Measurements from ENCODE around the gene GOLPH3. TPM values are rescaled to one million over a fixed set of nuclear protein-coding genes. Genes with fewer than 3 reads are reported as not detected.
"Not testable (repeated sequence)": the region's sequence is repeated elsewhere in the genome, so short reads cannot be mapped to it uniquely, and the experiment has no call there.

The GOLPH3 gene
- total RNA-seq, 2 donors from 2014 or later: 59.1 to 61.9 TPM

DNA sequence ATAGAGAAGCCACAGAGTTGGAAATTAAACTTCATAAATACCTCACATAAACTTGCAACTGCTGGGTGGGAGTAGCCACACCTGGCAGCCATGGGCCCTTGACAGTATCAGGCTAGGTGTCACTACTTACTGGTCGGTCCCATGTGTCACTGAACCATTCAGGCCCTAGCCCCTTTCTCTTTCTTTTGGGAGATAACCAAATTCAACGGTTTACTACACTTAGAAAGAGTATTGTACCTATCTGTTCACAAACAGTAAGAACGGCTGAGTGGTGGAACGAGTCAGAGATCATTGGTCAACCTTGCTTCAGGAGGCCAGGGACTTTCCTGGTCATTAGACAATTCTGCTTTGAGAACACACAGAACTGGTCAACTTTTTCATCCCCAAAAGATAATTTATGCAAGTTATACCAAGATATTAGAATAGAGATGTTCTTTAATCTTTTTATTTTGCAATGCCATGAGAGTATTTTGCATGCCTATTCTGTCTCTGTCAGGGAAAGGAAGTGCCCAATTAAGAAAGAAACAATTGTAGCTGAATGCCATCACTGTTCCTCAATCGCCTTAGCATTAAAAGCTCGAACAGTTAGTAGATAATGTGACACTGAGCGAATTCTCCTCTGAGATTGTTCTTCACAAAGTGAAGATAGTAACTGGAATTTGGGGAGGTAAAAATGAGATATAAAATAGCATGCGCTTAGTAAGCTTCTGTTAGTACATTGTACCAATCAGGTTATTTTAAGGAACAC, 50.9 kb downstream of the GOLPH3 start:
- no peaks in the 10 kb centered on the region for H3K9me3 ChIP-seq (ENCODE audit: control insufficient read depth, low read length, poor library complexity, severe bottlenecking)
- no peaks in the 10 kb centered on the region for H3K27me3 Mint-ChIP-seq
- DNase-seq (no peak), ATAC-seq (no peak)
- no peak overlapping the region for H3K27ac Mint-ChIP-seq
- peaks cover 5% of the 10 kb centered on the region for H3K36me3 Mint-ChIP-seq (ENCODE audit: low read depth)
- H3K4me1 Mint-ChIP-seq: peaks cover 9% of the 10 kb centered on the region
- H3K4me3 Mint-ChIP-seq: no peak overlapping the region

DNA sequence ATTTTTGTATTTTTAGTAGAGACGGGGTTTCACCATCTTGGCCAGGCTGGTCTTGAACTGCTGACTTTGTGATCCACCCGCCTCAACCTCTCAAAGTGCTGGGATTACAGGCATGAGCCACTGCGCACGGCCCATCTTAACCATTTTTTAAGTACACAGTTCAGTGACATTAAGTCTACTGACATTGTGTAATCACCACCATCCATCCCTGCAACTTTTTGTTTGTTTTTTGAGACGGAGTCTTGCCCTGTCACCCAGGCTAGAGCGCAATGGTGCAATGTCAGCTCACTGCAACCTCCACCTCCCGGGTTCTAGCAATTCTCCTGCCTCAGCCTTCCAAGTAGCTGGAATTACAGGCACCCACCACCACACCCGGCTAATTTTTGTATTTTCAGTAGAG, 55.2 kb downstream of the GOLPH3 start:
- not testable (repeated sequence) for H3K36me3 Mint-ChIP-seq (ENCODE audit: low read depth); ATAC-seq; H3K27me3 Mint-ChIP-seq; H3K9me3 ChIP-seq (ENCODE audit: control insufficient read depth, low read length, poor library complexity, severe bottlenecking); DNase-seq; H3K4me3 Mint-ChIP-seq
- Mint-ChIP-seq H3K4me1 (peaks cover 25% of the 10 kb centered on the region), H3K27ac (peak overlapping the region; percentile 27)

DNA sequence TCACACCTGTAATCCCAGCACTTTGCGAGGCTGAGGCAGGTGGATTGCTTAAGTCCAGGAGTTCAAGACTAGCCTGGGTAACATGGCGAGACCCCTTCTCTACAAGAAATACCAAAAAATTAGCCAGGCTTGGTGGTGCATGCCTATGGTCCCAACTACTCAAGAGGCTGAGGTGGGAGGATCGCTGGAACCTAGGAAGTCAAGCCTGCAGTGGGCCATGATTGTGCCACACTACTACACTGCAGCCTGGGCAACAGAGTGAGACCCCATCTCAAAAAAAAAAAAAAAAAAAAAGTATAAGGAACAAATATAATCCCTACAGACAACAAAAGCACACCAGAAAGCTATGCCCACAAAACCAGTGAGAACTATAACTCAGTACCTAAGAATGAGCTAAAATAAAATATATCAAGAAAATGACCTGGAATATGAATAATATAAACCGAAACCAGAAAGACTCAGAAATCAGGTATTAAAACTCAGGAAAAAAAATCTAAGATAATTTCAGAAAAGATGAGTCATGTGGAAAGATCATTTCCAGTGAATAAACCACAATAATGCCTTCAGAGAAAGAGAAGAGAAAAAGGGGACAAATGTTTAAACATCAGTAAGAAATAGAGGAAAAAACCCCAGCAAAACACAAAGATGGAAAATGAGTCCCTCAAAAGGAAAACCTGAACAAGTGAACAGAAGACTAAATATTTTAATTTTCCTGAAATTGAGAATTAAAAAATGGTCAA, 57.4 kb downstream of the GOLPH3 start:
- no peak overlapping the region for H3K4me3 Mint-ChIP-seq
- no peak for DNase-seq
- no peaks in the 10 kb centered on the region for H3K27me3 Mint-ChIP-seq
- peaks cover 22% of the 10 kb centered on the region for H3K4me1 Mint-ChIP-seq
- no peaks in the 10 kb centered on the region for H3K9me3 ChIP-seq (ENCODE audit: control insufficient read depth, low read length, poor library complexity, severe bottlenecking)
- ATAC-seq: no peak
- peaks cover 10% of the 10 kb centered on the region for H3K36me3 Mint-ChIP-seq (ENCODE audit: low read depth)
- H3K27ac Mint-ChIP-seq: peak overlapping the region; percentile 74

DNA sequence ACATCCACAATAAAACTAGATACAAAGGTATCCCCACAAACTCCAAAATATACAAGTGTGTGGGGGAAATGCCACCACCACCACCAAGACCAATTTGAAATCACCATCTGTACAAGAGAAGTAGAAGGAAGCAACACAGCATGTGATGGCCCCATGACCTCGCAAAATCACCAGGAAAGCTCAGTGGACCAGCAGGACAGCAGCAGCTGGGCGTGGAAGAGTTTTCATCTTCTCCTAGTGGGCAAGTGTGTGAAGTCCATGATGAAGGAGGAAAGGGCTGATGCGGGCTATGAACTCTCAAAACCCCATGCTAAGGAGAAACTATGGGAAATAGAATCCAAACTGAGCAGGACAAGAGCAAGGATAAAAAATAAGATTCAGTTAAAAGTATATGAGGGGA, 58.1 kb downstream of the GOLPH3 start:
- H3K9me3 ChIP-seq (ENCODE audit: control insufficient read depth, low read length, poor library complexity, severe bottlenecking): no peaks in the 10 kb centered on the region
- Mint-ChIP-seq H3K4me3 (no peak overlapping the region), H3K36me3 (ENCODE audit: low read depth) (peaks cover 11% of the 10 kb centered on the region), H3K27ac (peak overlapping the region; percentile 74), H3K27me3 (no peaks in the 10 kb centered on the region), H3K4me1 (peaks cover 26% of the 10 kb centered on the region)
- no peak for DNase-seq
- ATAC-seq: no peak

DNA sequence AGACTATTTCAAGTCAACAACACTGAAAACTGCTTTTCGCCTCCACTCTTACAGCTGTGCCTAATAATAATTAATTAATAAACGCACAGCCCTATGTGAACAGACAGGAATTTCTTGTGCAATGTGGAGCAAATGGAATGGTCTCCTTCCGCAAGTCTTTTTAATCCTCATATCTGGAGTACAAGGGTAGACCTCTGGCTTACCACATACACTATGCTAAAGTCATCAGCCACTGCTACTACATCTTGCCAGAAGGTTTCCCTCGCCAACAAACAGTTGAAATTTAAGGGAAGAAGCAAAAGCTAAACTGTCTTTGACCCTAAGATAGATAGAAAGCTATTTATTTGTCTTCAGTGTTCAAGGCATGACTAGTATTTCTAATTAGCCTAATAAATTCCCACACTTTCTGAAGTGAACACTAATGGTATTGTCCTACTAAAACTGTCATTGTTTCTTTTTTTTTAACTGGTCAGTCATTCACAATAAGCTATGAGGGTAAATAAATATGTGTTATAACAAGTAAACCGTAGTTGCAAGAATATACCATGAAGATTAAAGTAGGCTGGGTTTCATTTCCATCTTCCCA, 63.9 kb downstream of the GOLPH3 start:
- H3K27ac Mint-ChIP-seq: no peak overlapping the region

DNA sequence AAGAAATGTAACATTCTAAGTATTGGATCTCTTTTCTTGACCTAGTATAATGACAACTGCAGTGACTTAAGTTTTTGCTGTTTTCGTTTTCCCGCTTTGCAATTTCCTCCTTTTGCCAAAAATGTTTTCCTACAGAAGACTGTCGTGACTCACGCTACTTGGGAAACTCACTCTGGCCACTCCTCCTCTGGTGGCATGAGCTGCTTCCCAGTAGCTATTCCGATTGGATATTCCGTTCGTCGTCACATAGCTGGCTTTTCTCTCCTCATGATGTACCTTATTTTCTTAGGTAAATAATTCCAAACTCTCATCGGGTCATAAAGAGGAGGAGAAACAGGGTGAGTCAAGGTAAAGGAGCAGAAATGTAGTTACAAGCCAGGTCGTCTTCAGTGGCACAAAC, 64.9 kb downstream of the GOLPH3 start:
- H3K4me3 Mint-ChIP-seq: no peak overlapping the region
- H3K27ac Mint-ChIP-seq: no peak overlapping the region
- ATAC-seq: no peak
- H3K36me3 Mint-ChIP-seq (ENCODE audit: low read depth): peaks cover 5% of the 10 kb centered on the region
- H3K27me3 Mint-ChIP-seq: no peaks in the 10 kb centered on the region
- H3K9me3 ChIP-seq (ENCODE audit: control insufficient read depth, low read length, poor library complexity, severe bottlenecking): no peaks in the 10 kb centered on the region
- DNase-seq: no peak
- peaks cover 5% of the 10 kb centered on the region for H3K4me1 Mint-ChIP-seq

More for the DNA sequence above, 63.9 kb downstream of the GOLPH3 start:
- DNase-seq (no peak), ATAC-seq (no peak)
- H3K27me3 Mint-ChIP-seq: no peaks in the 10 kb centered on the region
- H3K9me3 ChIP-seq (ENCODE audit: control insufficient read depth, low read length, poor library complexity, severe bottlenecking): no peaks in the 10 kb centered on the region
- H3K36me3 Mint-ChIP-seq (ENCODE audit: low read depth): peaks cover 5% of the 10 kb centered on the region
- H3K4me3 Mint-ChIP-seq: no peak overlapping the region
- H3K4me1 Mint-ChIP-seq: peaks cover 5% of the 10 kb centered on the region

DNA sequence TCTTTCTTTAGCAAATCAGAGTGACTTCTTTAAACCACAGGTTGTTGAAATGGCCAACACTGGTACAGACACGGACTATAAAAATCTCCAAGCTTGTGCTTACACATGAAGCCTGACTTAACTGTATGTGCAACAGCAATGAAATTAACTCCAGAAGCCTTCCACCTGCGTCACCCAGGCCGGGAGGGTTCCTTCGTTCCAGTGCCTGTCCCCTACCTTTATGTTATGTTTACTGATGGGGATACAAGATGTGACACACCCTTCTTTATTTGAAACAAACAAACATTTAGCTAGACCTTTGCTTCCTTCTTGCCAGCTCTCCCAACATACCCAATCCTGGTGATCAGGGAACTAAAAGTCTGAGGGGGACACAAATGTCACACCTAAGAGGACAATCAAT, 66.0 kb downstream of the GOLPH3 start:
- H3K4me3 Mint-ChIP-seq: no peak overlapping the region
- DNase-seq (no peak), ATAC-seq (no peak)
- no peaks in the 10 kb centered on the region for H3K9me3 ChIP-seq (ENCODE audit: control insufficient read depth, low read length, poor library complexity, severe bottlenecking)
- peak overlapping the region; percentile 4 for H3K27ac Mint-ChIP-seq
- peaks cover 5% of the 10 kb centered on the region for H3K36me3 Mint-ChIP-seq (ENCODE audit: low read depth)
- H3K27me3 Mint-ChIP-seq: no peaks in the 10 kb centered on the region
- H3K4me1 Mint-ChIP-seq: peaks cover 5% of the 10 kb centered on the region

DNA sequence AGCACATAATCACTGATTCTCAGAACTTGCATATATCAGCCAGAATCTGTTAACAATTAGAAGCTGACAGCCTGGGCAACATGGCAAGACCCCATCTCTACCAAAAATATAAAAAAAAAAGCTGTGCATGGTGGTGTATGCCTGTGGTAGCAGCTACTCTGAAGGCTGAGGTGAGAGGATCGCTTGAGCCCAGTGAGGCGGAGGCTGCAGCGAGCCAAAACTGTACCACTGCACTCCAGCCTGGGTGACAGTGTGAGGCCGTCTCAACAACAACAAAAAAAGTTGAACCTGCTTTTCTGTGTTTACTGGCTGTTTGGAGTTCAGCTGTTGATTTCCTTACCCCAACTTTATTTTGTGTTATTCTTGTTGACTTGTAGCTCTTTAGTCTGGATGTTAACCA, 66.8 kb downstream of the GOLPH3 start:
- H3K36me3 Mint-ChIP-seq (ENCODE audit: low read depth): peaks cover 5% of the 10 kb centered on the region
- no peak for ATAC-seq
- H3K27ac Mint-ChIP-seq: peak overlapping the region; percentile 53
- H3K4me3 Mint-ChIP-seq: no peak overlapping the region
- no peaks in the 10 kb centered on the region for H3K27me3 Mint-ChIP-seq
- no peaks in the 10 kb centered on the region for H3K9me3 ChIP-seq (ENCODE audit: control insufficient read depth, low read length, poor library complexity, severe bottlenecking)
- no peak for DNase-seq
- peaks cover 5% of the 10 kb centered on the region for H3K4me1 Mint-ChIP-seq

DNA sequence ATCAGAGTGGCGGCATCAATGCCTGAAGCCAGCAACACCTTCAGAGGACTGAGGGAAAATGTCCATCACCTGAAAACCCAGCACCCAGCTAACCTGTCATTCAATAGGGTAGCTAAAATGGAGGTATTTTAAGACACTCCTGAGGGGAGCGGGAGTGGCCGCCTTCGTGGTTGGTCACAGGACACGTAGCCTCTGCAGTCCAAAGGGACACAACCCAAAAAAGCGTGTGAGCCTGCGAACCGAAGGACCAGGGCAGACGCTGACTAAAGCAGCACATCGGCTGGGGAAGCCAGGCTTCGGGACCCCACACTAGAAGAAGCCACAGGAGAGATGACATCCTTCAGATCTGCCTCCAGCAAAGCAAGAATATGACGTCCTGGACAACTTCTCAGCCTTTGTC, 70.6 kb downstream of the GOLPH3 start:
- no peaks in the 10 kb centered on the region for H3K27me3 Mint-ChIP-seq
- no peak overlapping the region for H3K4me3 Mint-ChIP-seq

DNA sequence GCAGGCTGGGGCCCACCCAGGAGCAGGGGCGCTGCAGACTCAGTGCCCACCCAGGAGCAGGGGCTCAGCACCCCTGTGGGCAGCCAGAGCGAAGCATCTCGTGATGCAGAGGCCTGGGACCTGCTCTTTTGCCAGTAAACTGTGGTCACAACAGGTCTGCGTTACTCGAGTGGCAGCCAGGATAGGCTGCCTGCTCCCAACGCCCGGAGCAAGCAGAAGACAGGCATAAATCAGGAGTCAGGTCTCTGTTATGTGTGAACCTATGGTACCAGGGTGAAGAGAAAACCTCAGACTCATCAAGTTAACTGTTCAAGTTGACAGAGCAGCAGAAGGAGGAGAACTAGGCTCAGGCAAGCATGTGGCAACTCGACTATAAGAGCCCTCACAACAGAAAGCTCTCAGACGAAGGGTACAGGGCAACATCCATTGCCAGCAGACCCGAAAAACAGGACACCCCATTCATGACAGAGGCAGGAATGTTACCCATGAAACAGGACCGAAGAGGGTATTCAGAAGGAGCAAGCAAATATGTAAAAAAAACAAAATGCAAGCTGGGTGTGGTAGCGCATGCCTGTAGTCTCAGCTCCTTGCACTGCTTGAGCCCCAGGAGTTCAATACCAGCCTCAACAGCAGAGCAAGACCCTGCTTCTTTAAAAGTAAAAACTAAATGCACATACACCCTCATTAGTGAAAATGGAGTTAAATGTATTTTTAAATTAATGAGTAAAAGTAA, 71.7 kb downstream of the GOLPH3 start:
- Mint-ChIP-seq H3K27me3 (no peaks in the 10 kb centered on the region), H3K4me3 (no peak overlapping the region), H3K36me3 (ENCODE audit: low read depth) (no peaks in the 10 kb centered on the region), H3K4me1 (no peaks in the 10 kb centered on the region), H3K27ac (peak overlapping the region; percentile 43)
- H3K9me3 ChIP-seq (ENCODE audit: control insufficient read depth, low read length, poor library complexity, severe bottlenecking): no peaks in the 10 kb centered on the region
- no peak for DNase-seq
- no peak for ATAC-seq

More for the DNA sequence above, 70.6 kb downstream of the GOLPH3 start:
- Mint-ChIP-seq H3K36me3 (ENCODE audit: low read depth) (peaks cover 2% of the 10 kb centered on the region), H3K27ac (no peak overlapping the region), H3K4me1 (no peaks in the 10 kb centered on the region)
- no peaks in the 10 kb centered on the region for H3K9me3 ChIP-seq (ENCODE audit: control insufficient read depth, low read length, poor library complexity, severe bottlenecking)
- no peak for DNase-seq
- ATAC-seq: no peak

DNA sequence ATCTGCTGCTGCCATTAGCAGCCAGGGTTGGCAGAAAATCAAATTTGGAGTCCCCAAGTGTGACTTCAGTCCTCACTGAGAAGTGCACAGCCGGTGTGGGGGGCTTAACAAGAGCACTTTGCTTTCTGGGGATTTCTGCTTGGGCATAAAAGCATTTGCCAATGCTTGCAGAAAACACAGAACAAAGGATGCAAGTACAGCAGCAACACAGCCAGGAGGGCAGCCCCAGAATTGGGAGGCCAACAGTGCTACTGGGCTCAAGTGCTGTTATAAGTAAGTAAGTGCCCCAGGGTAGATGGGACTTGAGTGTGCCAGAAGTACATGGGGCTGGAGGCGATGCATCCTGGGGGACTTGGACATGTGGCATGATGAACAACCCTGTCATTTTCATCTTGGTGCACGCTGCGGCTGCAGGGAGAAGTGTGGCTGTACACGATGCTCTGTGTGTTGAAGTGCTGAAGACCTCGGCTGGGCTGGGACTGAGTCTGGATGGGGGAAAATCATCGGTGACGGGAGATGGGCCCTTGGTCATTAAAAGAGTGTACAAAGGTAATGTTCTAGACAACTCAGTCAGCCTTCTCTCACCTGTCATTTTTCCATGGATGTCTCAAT, 73.3 kb downstream of the GOLPH3 start:
- H3K27me3 Mint-ChIP-seq: no peaks in the 10 kb centered on the region
- no peak overlapping the region for H3K27ac Mint-ChIP-seq
- no peaks in the 10 kb centered on the region for H3K36me3 Mint-ChIP-seq (ENCODE audit: low read depth)
- H3K4me3 Mint-ChIP-seq: no peak overlapping the region
- no peak for DNase-seq
- H3K9me3 ChIP-seq (ENCODE audit: control insufficient read depth, low read length, poor library complexity, severe bottlenecking): no peaks in the 10 kb centered on the region
- ATAC-seq: no peak
- no peaks in the 10 kb centered on the region for H3K4me1 Mint-ChIP-seq

DNA sequence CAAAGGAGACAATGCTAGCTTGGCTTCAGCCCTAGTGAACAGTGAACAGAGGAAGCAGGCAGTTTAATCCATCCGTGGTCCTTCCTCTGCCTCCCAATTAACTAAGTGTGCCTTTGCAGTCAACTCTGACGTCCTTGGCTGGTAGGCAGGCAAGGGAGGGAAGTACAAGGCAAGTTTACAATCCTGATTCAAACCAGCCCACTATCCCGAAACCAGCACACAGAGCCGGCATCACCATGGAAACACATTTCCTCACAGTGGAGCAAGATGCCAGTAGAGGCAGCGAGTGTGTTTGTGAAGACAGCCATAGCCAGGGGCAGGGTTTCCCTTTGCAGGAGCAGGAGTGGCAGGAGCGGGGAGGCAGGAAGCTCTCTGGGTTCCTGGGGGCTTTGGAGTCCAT, 73.9 kb downstream of the GOLPH3 start:
- DNase-seq: no peak
- H3K9me3 ChIP-seq (ENCODE audit: control insufficient read depth, low read length, poor library complexity, severe bottlenecking): no peaks in the 10 kb centered on the region
- Mint-ChIP-seq H3K27ac (no peak overlapping the region), H3K36me3 (ENCODE audit: low read depth) (no peaks in the 10 kb centered on the region), H3K4me3 (no peak overlapping the region), H3K27me3 (no peaks in the 10 kb centered on the region), H3K4me1 (no peaks in the 10 kb centered on the region)
- ATAC-seq: no peak
